Calu3 (cell line): ENCODE data around the gene SNRPB. TPM values are rescaled to one million over a fixed set of nuclear protein-coding genes. Genes with fewer than 3 reads are reported as not detected.

ENCODE experiments used
- BruUV-seq: library from RNA; stranded (reverse); fragments of 400-500 nt; replicated peaks from 2 replicates; lab custom pipeline; 2021; lab: Mats Ljungman, UMichigan
- CTCF ChIA-PET: fragments of 300-600 bp; sonication (Branson Sonifier 250); formaldehyde crosslinking; loops from one replicate; lab custom pipeline; 2022; ENCODE audit warnings: antibody characterized with exemption; lab: Charles Lee
- DNase-seq: peaks from one replicate; pipeline ENCODE4 v3.0.0; 2022
- H3K27ac Mint-ChIP-seq: one replicate; pipeline ENCODE4 v1.8.0; 2022; ENCODE audit warnings: mixed read lengths; ENCODE audit not compliant: unreplicated experiment
- H3K27me3 Mint-ChIP-seq: one replicate; pipeline ENCODE4 v1.8.0; 2022; ENCODE audit warnings: mixed read lengths; ENCODE audit not compliant: unreplicated experiment
- H3K36me3 Mint-ChIP-seq: one replicate; pipeline ENCODE4 v1.8.0; 2022; ENCODE audit warnings: mild to moderate bottlenecking, moderate library complexity, mixed read lengths; ENCODE audit not compliant: insufficient read depth, unreplicated experiment
- H3K4me1 Mint-ChIP-seq: one replicate; pipeline ENCODE4 v1.8.0; 2022; ENCODE audit warnings: mild to moderate bottlenecking, low read depth, mixed read lengths; ENCODE audit not compliant: unreplicated experiment
- H3K4me3 Mint-ChIP-seq: one replicate; pipeline ENCODE4 v1.8.0; 2022; ENCODE audit warnings: mild to moderate bottlenecking, low read depth, moderate library complexity, mixed read lengths; ENCODE audit not compliant: unreplicated experiment
- H3K9me3 Mint-ChIP-seq: one replicate; pipeline ENCODE4 v1.8.0; 2022; ENCODE audit warnings: low read depth, mixed read lengths; ENCODE audit not compliant: unreplicated experiment
- intact Hi-C: fragments of 100-400 bp; cut with micrococcal nuclease; formaldehyde crosslinking; loops from one replicate; pipeline ENCODE4 v1.10.0; 2022; ENCODE audit not compliant: unreplicated experiment
- total RNA-seq: library from RNA; stranded (reverse); gene quantifications from 2 replicates; pipeline ENCODE4 v1.2.3, GENCODE V29; 2022
- TF ChIP-seq, protein P1 (sequence below): fragments of 200-600 bp; IDR thresholded peaks from one replicate; pipeline ENCODE4 v1.8.0; 2022; ENCODE audit warnings: antibody characterized with exemption; ENCODE audit not compliant: unreplicated experiment

The SNRPB gene
- total RNA-seq, 1 experiment from 2014 or later = 215 TPM

DNA sequence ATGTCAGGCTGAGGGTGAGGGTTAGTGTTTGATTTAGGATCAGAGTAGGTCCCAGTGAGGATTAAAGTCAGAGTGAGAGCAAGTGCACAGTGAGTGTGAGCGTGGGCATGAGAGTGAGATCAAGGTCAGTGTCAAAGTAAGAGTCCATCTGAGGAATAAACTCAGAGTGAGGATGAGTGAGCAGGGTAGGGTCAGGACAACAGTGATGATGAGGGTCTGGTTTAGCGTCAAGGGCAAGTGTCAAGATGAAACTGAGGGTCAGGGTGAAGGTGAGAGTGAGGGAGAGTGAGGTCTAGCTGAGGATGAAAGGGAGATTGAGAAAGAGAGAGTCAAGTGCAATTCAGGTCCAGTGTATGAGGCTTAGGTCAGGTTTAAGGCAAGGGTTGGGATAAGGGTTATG, 45.8 kb upstream of the SNRPB start:
- intact Hi-C loops = no loop called here
- BruUV-seq = no TSS peak
- CTCF ChIA-PET = no interaction called here
- TF ChIP-seq, protein P1, sequence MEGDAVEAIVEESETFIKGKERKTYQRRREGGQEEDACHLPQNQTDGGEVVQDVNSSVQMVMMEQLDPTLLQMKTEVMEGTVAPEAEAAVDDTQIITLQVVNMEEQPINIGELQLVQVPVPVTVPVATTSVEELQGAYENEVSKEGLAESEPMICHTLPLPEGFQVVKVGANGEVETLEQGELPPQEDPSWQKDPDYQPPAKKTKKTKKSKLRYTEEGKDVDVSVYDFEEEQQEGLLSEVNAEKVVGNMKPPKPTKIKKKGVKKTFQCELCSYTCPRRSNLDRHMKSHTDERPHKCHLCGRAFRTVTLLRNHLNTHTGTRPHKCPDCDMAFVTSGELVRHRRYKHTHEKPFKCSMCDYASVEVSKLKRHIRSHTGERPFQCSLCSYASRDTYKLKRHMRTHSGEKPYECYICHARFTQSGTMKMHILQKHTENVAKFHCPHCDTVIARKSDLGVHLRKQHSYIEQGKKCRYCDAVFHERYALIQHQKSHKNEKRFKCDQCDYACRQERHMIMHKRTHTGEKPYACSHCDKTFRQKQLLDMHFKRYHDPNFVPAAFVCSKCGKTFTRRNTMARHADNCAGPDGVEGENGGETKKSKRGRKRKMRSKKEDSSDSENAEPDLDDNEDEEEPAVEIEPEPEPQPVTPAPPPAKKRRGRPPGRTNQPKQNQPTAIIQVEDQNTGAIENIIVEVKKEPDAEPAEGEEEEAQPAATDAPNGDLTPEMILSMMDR = no peak
- Mint-ChIP-seq H3K9me3 (no peaks in the 10 kb centered on the region), H3K27me3 (peaks cover 13% of the 10 kb centered on the region), H3K36me3 (no peaks in the 10 kb centered on the region), H3K4me3 (no peak overlapping the region), H3K27ac (no peak overlapping the region), H3K4me1 (no peaks in the 10 kb centered on the region)
- DNase-seq = no peak

DNA sequence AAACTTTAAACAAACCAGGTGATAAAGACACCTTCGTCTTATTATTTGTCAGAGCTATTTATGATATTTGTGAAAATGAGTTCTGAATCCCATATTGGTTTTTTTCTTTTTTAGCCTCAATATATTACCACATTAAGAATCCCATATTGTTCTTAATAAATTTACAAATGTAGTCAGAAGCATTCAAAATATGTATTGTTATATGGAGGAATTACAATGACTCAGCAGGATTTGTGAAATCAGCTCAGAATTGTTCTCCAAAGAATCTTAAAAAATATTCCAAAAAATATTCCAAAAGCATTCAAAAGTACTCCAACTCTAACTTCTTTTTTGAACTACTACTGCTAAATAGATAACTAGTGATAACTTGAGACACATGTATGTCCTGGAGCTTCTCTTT, 44.6 kb upstream of the SNRPB start:
- no peaks in the 10 kb centered on the region for H3K4me1 Mint-ChIP-seq
- TF ChIP-seq, protein P1 = no peak
- no peak for DNase-seq
- CTCF ChIA-PET = no interaction called here
- H3K36me3 Mint-ChIP-seq = no peaks in the 10 kb centered on the region
- intact Hi-C loops = no loop called here
- peaks cover under 1% of the 10 kb centered on the region for H3K27me3 Mint-ChIP-seq
- no peaks in the 10 kb centered on the region for H3K9me3 Mint-ChIP-seq
- BruUV-seq = no TSS peak
- H3K4me3 Mint-ChIP-seq = no peak overlapping the region
- no peak overlapping the region for H3K27ac Mint-ChIP-seq

DNA sequence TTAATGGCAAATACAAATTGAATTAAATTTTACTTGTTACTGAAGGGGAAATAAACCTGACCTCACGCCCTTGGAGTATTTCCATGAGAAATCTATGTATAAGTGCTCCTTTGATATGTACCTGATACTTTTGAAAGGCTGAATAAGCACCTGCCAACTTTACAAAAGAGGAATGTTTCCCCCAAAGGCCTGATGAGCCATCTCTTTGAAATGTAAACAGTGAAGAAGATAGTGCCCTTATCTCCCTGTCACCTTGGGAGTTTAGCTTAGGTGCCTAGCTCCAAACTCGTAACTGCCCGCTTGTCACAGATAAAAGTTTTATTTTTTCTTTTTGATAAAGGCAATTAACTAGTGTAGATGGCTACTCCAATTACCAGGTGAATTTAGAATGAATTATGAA, 39.2 kb upstream of the SNRPB start:
- Mint-ChIP-seq H3K36me3 (peaks cover 16% of the 10 kb centered on the region), H3K4me1 (no peaks in the 10 kb centered on the region), H3K4me3 (peak overlapping the region; percentile 98), H3K27ac (no peak overlapping the region), H3K9me3 (no peaks in the 10 kb centered on the region), H3K27me3 (no peaks in the 10 kb centered on the region)
- CTCF ChIA-PET = no interaction called here
- intact Hi-C loops = no loop called here
- no TSS peak for BruUV-seq
- TF ChIP-seq, protein P1 = no peak
- DNase-seq = no peak

DNA sequence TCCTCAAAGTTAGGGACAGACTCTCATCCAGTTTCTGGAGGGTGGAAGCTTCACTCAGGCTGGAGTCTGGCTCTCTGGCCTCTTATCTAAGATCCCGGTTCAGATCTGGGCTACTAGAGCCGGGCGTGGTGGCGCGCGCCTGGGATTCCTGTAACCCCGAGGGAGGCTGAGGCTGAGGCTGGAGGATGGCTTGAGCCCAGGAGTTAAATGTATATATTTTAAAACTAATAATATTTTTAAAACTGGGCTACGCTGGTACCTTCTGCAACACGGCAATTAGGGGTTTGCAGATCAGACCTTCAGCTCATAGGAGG, 38.8 kb upstream of the SNRPB start:
- no TSS peak for BruUV-seq
- TF ChIP-seq, protein P1 = no peak
- intact Hi-C loops = no loop called here
- Mint-ChIP-seq H3K9me3 (no peaks in the 10 kb centered on the region), H3K4me1 (no peaks in the 10 kb centered on the region), H3K27me3 (no peaks in the 10 kb centered on the region), H3K27ac (no peak overlapping the region), H3K36me3 (peaks cover 16% of the 10 kb centered on the region), H3K4me3 (peak overlapping the region; percentile 98)
- CTCF ChIA-PET = interaction anchor here (0.6 kb wide), 1 partner anchor 34 kb away, joined by 4 read pairs; no protein-coding TSS in a partner anchor
- DNase-seq = no peak
